Measurements from ENCODE around the gene ANXA5. TPM values are rescaled to one million over a fixed set of nuclear protein-coding genes. Genes with fewer than 3 reads are reported as not detected.

Gene ANXA5
- total and polyA plus RNA-seq, 9 of the 15 experiments (the other 6 are each of a cell fraction or from before 2014, with no cell fraction given), result 49.9 to 131 (median 84.5) TPM

DNA sequence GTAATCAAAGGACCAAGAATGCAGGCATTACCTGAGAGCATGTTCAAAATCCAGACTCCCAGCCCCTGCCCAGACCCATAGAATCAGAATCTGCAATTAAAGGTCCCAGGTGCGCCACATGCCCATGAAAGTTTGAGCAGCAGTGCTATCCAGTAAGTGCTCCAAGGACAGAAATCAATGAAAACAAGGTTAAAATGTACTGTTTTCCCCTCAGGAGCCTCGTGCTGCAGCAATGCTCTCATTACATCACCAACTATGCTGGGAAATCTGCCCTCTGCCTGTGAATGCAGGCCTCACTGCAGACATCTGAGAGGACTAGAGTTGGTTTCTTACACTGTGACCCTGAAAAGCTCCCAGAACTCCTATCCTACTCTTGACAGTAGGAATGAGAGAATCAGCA is 21.1 kb downstream of the ANXA5 start (continued):
- TF ChIP-seq PPARD (CRISPR knock-in tag; IDR thresholded peaks at IDR 0.05), result no peak
- no peak for TF ChIP-seq C11orf30 (IDR thresholded peaks at IDR 0.05; ENCODE audit: low read depth)
- no peak for TF ChIP-seq MTA2 (IDR thresholded peaks at IDR 0.05; ENCODE audit: low read depth)
- TF ChIP-seq XRCC3 (IDR thresholded peaks at IDR 0.05), result no peak
- no peak for TF ChIP-seq RBM17 (IDR thresholded peaks at IDR 0.05; ENCODE audit: borderline replicate concordance, low read depth, low read length)
- TF ChIP-seq CBX8 (IDR thresholded peaks at IDR 0.05; ENCODE audit: borderline replicate concordance, extremely low read depth, low read depth, low read length, poor library complexity, severe bottlenecking), result no peak

DNA sequence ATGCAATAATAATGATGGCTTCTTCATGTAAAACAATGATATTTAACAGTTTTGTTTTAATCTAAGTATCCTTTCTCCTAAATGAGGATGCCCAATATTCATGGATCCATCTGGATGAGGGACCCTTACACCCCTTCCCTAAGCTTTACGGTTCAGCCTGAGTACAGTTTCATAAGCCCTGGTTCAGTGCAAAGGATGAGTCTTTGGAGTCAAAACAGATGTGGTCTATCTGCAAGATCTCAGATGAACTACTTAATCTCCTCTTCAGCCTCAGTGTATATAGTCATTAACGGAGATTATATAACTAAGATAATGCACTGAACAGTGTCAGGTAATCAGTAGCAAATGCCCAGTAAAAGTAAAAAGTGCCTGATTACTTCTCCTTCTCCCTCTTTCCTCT is 22.1 kb downstream of the ANXA5 start:
- Histone ChIP-seq H4K20me1 (replicated peaks; ENCODE audit: control insufficient read depth, insufficient read depth, low read length) (no peaks in the 10 kb centered on the region), H2AFZ (ENCODE audit: low read depth, low read length) (no peak overlapping the region), H3K9me3 (replicated peaks; ENCODE audit: control insufficient read depth, insufficient read depth, low read depth, low read length) (no peaks in the 10 kb centered on the region), H3K9me1 (ENCODE audit: control insufficient read depth, insufficient read depth, low read length) (no peaks in the 10 kb centered on the region), H3K27ac (ENCODE audit: extremely low read depth, low read depth, low read length) (no peak overlapping the region), H3K4me1 (replicated peaks in 1 of 2; ENCODE audit: control insufficient read depth in 2 of 2, insufficient read depth in 2 of 2, low read length in 2 of 2) (no peaks in the 10 kb centered on the region), H3K4me3 (no peak overlapping the region), H3K36me3 (ENCODE audit: control insufficient read depth, insufficient read depth, low read length) (peaks cover 47% of the 10 kb centered on the region; the same call in 1 of the 3 replicates), H3K27me3 (ENCODE audit: control insufficient read depth in 2 of 2, insufficient read depth in 2 of 2, low read length in 2 of 2) (no peaks in the 10 kb centered on the region), H3K4me2 (ENCODE audit: insufficient read depth, low read length) (no peak overlapping the region), H3K79me2 (ENCODE audit: control insufficient read depth, insufficient read depth, low read length) (no peaks in the 10 kb centered on the region), H3K9ac (ENCODE audit: insufficient read depth in 1 of 2, low read depth in 2 of 2, low read length in 2 of 2) (no peak overlapping the region)
- no peak for TF ChIP-seq MIER1 (IDR thresholded peaks at IDR 0.05; ENCODE audit: low read depth)
- TF ChIP-seq MXI1 (IDR thresholded peaks at IDR 0.05; ENCODE audit: low read depth, low read length), result no peak
- no peak for TF ChIP-seq TSC22D4 (tag; IDR thresholded peaks at IDR 0.05)
- no peak for TF ChIP-seq ZNF561 (CRISPR knock-in tag; conservative IDR thresholded peaks at IDR 0.05)
- no peak for TF ChIP-seq VEZF1 (CRISPR knock-in tag; IDR thresholded peaks at IDR 0.05)
- no peak for TF ChIP-seq SIN3A (IDR thresholded peaks at IDR 0.05; ENCODE audit: borderline replicate concordance in 2 of 2, control insufficient read depth in 1 of 2, low read depth in 2 of 2, low read length in 2 of 2)
- no peak for TF ChIP-seq SMAD2 (IDR thresholded peaks at IDR 0.05; ENCODE audit: low read depth, low read length)
- in situ Hi-C loops (cut with MboI) (no loop called here), intact Hi-C loops (cut with micrococcal nuclease) (no loop called here)
- DNase-seq (ENCODE audit: extremely low read depth in 1 of 4, low spot score in 3 of 4), result no peak
- ChIA-PET CTCF (ENCODE audit: low intra/inter-chr PET ratio) (no interaction called here), POLR2A (no interaction called here)
- ATAC-seq, result no peak
- WGBS (ENCODE audit: insufficient coverage, low coverage, missing lambda C conversion rate), result 84% methylated on average over 2 of the region's 2 CpGs
- no TSS peak for BruUV-seq (replicated peaks)
- no peak for FAIRE-seq
